ENCODE measurements around the gene SYNGR1. TPM values are rescaled to one million over a fixed set of nuclear protein-coding genes. Genes with fewer than 3 reads are reported as not detected.

The SYNGR1 gene
- total RNA-seq, 1 donor from 2014 or later = 4.7 TPM

DNA sequence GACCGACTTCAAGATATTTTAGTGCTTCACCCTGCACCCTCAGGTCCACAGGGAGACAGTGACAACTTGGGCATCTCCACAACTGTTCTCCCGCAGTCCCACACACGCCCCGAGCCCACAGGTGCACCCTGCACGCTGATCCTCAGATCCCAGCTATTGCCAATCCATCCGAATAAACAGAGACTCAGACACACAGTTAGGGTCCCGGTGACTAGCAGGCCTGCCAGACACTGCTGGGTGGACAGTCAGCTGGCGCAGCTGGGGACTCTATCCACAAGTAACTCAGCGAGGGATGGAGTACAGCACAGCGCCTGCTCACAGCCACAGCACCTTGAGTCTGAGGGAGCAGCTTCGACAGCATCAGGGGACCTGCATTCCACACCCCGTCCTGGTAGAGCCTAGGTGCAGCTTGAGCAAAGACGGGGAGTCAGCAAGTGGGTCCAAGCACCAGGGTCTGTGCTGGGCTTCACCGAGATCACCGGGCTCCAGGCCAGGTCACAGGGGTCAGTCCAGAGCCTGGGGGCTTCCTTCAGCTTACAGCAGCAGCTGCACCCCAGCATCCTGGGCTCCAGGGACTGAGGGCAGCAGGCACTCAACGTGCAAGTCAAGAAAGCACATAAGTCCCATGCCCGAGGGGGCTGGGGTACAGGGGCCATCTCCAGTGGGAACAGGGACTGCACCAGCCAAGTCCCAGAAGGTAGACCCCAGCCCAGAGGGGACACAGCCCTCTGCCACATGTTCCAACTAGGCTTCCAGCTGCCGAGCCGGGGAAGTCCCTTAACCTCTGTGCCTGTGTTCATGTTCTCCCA is 38.0 kb upstream of the SYNGR1 start:
- no peak for DNase-seq (ENCODE audit: low read depth)
- H3K4me3 ChIP-seq (ENCODE audit: low read depth, low read length) = no peak overlapping the region
- TF ChIP-seq, protein P1, sequence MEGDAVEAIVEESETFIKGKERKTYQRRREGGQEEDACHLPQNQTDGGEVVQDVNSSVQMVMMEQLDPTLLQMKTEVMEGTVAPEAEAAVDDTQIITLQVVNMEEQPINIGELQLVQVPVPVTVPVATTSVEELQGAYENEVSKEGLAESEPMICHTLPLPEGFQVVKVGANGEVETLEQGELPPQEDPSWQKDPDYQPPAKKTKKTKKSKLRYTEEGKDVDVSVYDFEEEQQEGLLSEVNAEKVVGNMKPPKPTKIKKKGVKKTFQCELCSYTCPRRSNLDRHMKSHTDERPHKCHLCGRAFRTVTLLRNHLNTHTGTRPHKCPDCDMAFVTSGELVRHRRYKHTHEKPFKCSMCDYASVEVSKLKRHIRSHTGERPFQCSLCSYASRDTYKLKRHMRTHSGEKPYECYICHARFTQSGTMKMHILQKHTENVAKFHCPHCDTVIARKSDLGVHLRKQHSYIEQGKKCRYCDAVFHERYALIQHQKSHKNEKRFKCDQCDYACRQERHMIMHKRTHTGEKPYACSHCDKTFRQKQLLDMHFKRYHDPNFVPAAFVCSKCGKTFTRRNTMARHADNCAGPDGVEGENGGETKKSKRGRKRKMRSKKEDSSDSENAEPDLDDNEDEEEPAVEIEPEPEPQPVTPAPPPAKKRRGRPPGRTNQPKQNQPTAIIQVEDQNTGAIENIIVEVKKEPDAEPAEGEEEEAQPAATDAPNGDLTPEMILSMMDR (conservative IDR thresholded peaks at IDR 0.05; ENCODE audit: low read depth, low read length) = no peak

DNA sequence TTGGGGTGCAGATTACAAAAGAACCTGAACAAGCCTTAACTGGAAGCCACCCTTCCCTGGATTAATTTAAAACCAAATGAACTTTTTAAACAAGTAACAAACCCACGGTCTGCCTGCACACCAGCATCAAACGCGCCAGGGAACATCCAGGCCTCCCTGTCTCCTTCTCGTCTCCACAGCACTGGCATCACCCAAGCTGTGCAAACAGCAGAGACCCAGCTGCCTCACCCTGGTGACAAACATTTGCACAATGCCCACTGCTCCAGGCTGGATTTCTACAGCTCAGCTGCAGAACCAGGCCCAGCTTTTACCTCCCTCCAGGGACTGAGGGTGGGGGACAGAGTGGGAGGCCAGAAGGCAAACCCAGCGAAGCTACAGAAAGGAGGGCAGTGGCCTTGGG is 37.4 kb upstream of the SYNGR1 start:
- H3K4me3 ChIP-seq (ENCODE audit: low read depth, low read length) = no peak overlapping the region
- TF ChIP-seq, protein P1 (conservative IDR thresholded peaks at IDR 0.05; ENCODE audit: low read depth, low read length) = no peak
- DNase-seq (ENCODE audit: low read depth) = no peak

DNA sequence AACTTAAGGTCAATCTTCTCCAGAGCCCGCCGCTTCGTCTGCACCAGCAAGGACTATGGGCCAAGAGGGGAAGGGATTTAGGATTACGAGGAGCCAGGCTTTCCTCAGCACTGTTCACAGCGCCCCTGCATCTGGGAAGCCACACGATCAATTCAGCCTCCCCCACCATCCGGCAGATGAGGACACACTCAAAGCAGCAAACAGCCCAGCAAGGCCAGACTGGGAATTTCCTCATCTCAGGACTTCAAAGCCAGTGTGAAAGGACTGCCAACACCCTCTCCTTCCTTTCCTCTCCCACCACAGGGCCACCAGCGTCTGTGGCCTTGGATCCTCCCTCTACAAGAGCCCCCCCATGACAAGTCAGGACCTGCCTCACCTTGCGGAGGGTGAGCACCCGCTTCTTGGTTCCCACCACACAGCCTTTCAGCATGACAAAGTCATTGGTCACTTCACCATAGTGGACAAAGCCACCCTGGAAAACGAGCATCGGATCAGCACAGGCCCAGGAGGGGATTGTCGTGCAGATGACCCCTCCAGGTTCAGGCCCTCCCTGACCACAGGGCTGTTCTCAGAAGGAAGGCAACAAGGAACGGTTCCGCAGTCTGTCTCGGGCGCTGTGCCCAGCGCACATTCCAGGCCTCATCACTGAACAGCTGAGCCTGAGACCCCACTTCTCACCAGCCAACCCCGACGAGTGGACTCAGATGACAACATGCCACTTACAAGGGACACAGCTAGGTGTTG is 36.4 kb upstream of the SYNGR1 start:
- H3K4me3 ChIP-seq (ENCODE audit: low read depth, low read length) = no peak overlapping the region
- TF ChIP-seq, protein P1 (conservative IDR thresholded peaks at IDR 0.05; ENCODE audit: low read depth, low read length) = no peak
- DNase-seq (ENCODE audit: low read depth) = no peak

DNA sequence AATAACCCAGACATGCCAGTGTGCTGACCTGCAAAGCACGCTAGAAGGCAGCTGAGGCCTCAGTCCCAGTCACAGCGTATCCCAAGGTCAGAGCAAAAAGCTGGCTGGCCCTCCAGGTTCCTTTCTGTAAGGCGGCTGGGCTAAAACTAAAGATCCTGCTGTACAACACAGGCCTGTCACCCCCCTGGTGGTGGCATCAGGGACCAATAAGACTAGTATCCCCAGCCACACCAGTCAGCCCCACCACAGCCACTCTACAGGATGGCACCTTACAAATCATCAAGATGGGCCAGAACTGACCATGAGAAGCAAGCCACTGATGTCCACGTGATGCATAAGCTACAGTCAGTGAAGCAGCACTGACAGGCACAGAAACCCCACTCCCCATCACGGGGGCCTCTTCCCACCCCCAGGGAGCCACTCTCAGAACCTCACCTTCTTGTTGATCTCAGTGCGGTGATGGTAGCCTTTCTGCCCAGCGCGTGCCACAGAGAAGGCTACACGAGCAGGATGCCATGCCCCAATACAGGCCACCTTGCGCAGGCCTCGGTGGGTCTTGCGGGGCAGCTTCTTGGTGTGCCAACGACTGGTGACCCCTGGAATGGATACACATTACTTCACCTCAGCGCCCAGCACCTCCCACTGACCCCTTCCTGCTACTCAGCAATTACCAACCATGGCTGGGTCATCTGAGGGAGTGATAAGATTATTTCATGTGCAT is 35.4 kb upstream of the SYNGR1 start:
- TF ChIP-seq, protein P1 (conservative IDR thresholded peaks at IDR 0.05; ENCODE audit: low read depth, low read length) = peak; percentile 25
- DNase-seq (ENCODE audit: low read depth) = no peak
- no peak overlapping the region for H3K4me3 ChIP-seq (ENCODE audit: low read depth, low read length)

DNA sequence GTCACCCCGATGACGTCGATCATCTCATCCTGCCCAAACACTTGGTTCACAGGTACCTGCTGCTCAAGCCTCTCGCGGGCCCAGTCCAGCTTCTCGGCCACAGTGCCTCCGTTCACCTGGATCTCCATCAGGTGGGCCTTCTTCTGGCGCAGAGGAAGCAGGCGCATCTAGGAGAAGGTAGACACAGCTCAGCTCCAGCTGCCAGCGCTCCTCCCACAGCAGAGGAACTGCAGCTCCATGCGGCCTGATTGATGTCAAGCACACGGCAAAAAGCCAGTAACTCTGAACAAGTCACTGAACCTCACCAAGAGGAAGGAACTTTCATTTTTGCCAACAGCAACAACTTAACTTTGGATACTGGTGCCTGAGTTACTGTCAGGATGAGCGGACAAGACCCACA is 34.4 kb upstream of the SYNGR1 start:
- H3K4me3 ChIP-seq (ENCODE audit: low read depth, low read length) = peak overlapping the region; percentile 96
- TF ChIP-seq, protein P1 (conservative IDR thresholded peaks at IDR 0.05; ENCODE audit: low read depth, low read length) = no peak
- DNase-seq (ENCODE audit: low read depth) = no peak

DNA sequence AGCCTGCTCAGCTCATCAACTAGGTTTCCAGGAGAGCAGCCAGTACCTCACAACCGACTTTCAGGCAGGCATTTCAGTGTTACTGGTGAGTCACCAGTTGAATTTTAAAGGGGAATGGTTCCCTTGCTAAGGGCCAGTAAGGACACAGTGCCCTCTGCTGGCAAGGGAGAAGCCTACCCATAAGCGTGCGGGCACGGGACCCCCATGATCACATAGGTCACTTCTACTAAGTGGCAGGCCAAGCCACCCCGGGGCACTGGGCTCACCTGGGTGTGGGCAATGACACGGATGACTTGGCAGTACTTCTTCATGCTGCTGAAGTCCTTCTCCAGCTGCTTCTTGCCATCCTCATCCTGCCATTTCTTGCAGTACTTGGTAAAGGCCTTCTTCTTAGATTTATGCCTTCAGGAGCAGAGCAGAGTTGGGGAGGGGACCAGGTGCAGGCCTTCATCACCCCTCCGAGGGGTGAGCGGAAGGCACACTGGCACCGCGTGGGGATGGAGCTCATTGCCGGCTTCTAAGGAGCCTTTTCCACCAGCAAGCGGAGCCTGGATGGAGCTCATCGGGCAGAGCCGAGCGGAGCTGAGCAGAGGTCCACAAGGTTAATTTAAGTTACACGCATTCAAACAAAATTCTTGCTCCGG is 33.2 kb upstream of the SYNGR1 start:
- TF ChIP-seq, protein P1 (conservative IDR thresholded peaks at IDR 0.05; ENCODE audit: low read depth, low read length) = peak; percentile 91
- H3K4me3 ChIP-seq (ENCODE audit: low read depth, low read length) = peak overlapping the region; percentile 96
- peak; percentile 76 for DNase-seq (ENCODE audit: low read depth)

All from epithelial cell of proximal tubule (primary cell).